ENCODE results near the gene NBPF4.
A peak's percentile ranks its signal among the peaks of the same experiment; 100 is the strongest.
"Not testable (repeated sequence)": the region's sequence is repeated elsewhere in the genome, so short reads cannot be mapped to it uniquely, and the experiment has no call there.

Gene NBPF4

GRCh38 chr1:108209456-108210108, 34.3 kb downstream of the NBPF4 start:
- no peak for DNase-seq

- DNase-seq, result no peak
These were observed 35.0 kb downstream of the NBPF4 start for GRCh38 chr1:108208724-108209446.

DNA sequence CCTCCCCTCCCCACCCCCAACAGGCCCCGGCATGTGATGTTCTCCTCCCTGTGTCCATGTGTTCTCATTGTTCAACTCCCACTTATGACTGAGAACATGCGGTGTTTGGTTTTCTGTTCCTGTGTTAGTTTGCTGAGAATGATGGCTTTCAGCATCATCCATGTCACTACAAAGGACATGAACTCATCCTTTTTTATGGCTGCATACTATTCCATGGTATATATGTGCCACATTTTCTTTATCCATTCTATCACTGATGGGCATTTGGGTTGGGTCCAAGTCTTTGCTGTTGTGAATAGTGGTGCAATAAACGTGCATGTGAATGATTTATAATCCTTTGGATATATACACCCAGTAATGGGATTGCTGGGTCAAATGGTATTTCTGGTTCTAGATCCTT, 40.3 kb downstream of the NBPF4 start:
- not testable (repeated sequence) for DNase-seq

GRCh38 chr1:108201687-108202086, 42.2 kb downstream of the NBPF4 start:
- no peak for DNase-seq

- DNase-seq, result peak; percentile 14
These were observed 43.2 kb downstream of the NBPF4 start for GRCh38 chr1:108200687-108201051.

DNA sequence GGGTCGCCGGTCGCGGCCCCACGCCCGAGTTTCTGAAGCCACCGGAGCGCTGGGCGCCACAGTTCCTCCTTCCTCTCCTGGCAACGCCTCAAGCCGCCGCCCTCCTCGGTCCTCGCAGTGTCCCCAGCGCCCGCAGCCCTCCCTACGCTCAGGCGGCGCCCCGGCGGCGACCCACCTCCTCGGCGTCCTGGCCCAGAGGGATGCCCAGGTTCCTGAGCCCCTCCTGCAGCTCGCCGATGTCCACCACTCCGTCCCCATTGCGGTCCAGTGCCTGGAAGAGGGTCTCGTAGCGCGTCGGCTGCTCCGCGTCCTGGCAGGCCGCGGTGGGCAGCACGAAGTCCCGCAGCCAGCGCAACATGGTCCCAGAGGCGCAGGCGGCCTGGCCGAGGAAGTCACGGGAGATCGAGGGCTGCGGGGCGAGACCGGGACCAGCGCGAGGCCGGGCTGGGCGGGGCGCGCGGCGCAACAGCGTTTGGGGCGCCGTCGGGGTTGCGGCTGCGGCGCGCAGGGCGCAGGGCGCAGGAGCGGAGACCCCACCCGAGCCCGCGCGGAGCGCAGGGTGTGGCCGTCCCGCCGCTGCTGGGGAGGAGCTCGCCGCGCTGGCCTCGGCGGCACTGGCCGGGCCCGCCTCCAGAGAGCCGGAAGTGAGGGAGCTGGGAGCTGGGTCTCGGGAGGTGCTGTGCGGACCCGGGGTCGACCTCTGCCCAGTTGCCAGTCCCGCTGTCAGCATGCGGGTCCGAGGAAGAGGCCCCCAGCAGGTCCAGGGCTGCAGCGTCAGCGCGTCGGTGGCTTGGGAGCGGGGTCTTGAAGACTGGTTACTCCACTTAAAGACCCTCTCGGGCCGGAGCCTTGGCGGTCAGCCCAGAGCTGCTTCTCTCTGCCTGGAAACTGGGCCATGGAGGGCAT, 43.8 kb downstream of the NBPF4 start, which contains the start of gene SLC25A24:
SLC25A24 (minus strand) TSS at position 563 of the 906 bp plus-strand sequence; CDS start at position 358, 205 bp downstream.
- peak; percentile 70 for DNase-seq

GRCh38 chr1:108199201-108199691, 44.6 kb downstream of the NBPF4 start:
- DNase-seq, result no peak

GRCh38 chr1:108194051-108194450, 49.8 kb downstream of the NBPF4 start:
- DNase-seq, result no peak

DNA sequence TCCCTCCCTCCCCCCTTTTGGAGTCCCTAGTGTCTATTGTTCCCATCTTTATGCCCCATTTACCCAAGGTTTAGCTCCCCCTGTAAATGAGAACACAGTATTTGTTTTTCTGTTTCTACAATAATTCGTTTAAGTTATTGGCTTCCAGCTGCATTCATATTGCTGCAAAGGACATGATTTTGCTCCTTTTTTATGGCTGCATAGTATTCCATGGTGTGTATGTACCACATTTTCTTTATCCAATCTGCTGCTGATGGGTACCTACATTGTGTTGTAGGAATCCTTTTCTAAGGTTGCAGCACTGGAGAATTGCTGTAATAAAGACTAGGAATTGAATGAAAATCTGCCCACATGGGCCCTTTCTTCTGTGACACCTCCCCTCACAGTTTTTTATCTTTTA, 50.5 kb downstream of the NBPF4 start:
- no peak for DNase-seq

GRCh38 chr1:108192581-108192980, 51.3 kb downstream of the NBPF4 start:
- no peak for DNase-seq

DNA sequence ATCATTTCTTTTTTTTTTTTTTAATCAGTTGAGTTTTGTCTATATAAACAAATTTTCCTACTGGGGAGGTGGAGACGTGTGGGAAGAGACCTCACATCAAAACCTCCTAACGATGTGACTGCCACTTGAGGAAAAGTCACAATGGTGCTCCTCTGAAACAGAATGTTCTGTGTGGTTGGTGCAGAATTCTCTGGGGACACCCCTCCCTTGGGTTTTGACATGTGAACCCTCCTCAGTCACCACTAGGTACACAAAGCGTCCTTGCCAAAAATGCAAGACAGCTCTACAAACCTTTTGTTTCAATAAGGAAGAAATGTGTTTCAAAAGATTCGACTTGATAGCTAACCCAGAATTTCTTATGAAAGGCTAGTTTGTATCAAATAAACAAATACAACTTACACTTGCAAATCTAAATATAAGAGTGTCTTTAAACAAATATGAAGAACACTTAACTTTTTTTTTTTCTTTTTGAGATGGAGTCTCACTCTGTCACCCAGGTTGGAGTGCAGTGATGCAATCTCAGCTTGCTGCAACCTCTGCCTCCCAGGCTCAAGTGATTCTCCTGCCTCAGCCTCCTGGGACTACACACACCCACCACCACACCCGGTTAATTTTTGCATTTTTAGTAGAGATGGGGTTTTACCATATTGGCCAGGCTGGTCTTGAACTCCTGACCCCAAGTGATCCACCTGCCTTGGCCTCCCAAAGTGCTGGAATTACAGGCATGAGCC, 53.0 kb downstream of the NBPF4 start:
- no peak for DNase-seq

GRCh38 chr1:108190001-108190634, 53.8 kb downstream of the NBPF4 start:
- no peak for DNase-seq

- no peak for DNase-seq
These were observed 55.1 kb downstream of the NBPF4 start for GRCh38 chr1:108188801-108189200.

DNA sequence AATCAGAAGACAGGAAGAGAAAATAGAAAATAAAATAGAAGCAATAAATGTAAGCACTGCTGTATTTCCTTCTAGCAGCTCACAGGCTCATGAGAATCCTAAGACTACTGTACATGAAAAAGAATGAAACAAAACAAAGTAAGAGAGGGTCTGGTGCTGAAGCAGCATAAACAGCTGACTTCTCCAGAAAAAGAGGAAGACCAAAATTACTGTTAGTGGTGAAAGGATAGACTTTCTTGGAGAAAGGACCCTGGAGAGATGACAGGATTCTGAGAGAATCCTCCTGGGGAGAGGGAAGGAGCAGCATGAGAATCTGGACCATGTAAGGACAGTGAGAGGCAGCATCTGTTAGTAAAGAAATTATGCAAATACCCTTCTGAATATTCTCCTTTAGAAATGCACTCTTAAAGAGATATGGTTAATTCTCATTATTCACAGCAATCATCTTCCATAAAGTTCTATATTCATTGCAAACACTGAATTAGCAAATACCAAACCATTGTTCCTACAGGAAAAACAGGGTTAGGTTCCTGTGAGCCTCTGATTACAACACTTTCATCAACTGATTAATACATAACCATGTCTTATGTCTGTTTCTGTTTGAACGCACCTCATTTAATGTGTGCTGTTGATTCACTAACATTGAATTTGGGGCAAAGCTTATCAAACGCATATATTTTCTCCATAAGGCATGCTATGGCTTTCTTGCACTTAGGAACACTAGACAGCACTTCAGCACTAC, 60.7 kb downstream of the NBPF4 start:
- DNase-seq, result no peak

GRCh38 chr1:108179018-108179417, 64.9 kb downstream of the NBPF4 start:
- no peak for DNase-seq

Data from CD4-positive, alpha-beta T cell treated with Interferon gamma for 1 hour (primary cell).